Right renal cortex interstitium (tissue), 3 donors: ENCODE measurements around the gene PRSS3. TPM values are rescaled to one million over a fixed set of nuclear protein-coding genes. Genes with fewer than 3 reads are reported as not detected.
"Not testable (repeated sequence)": the region's sequence is repeated elsewhere in the genome, so short reads cannot be mapped to it uniquely, and the experiment has no call there.

Experiments used
- DNase-seq, 3 donors: peaks; one replicate each; pipeline ENCODE4 v3.0.0-alpha.2; 2013; ENCODE audit warnings: low read depth in 3 of 3, low spot score in 2 of 3
- polyA plus RNA-seq, 3 donors: library from polyadenylated mRNA; unstranded; fragments of 120-200 nt; gene quantifications; one replicate each; pipeline ENCODE4 v1.2.1, GENCODE V29; 2013; ENCODE audit not compliant: insufficient read length in 3 of 3

PRSS3 gene
- 1 to 10 TPM; 1.1 to 2.6 (median 1.5) TPM for polyA plus RNA-seq

- DNase-seq: no peak
Observed at GRCh38 chr9:33795281-33795680, at the start of gene PRSS3. TSS of gene PRSS3 (plus strand) at chr9:33795561. CDS start at chr9:33795574, 13 bp downstream.

GRCh38 chr9:33748633-33749304, 46.6 kb upstream of the PRSS3 start:
- DNase-seq: no peak

GRCh38 chr9:33749305-33749654, 46.1 kb upstream of the PRSS3 start:
- not testable (repeated sequence) for DNase-seq

- no peak for DNase-seq
Observed at GRCh38 chr9:33750307-33750838, 45.0 kb upstream of the PRSS3 start.

- peak in 1 of 3 donors; percentile 24 for DNase-seq
Observed at GRCh38 chr9:33750839-33751339, 44.5 kb upstream of the PRSS3 start.

- DNase-seq: no peak
Observed at GRCh38 chr9:33751536-33752129, 43.7 kb upstream of the PRSS3 start.

GRCh38 chr9:33752130-33752637, 43.2 kb upstream of the PRSS3 start:
- DNase-seq: no peak

GRCh38 chr9:33752789-33753188, 42.6 kb upstream of the PRSS3 start:
- DNase-seq: not testable (repeated sequence)

- not testable (repeated sequence) for DNase-seq
Observed at GRCh38 chr9:33759648-33760047, 35.7 kb upstream of the PRSS3 start.

- no peak for DNase-seq
Observed at GRCh38 chr9:33762343-33762742, 33.0 kb upstream of the PRSS3 start.

GRCh38 chr9:33763709-33764108, 31.7 kb upstream of the PRSS3 start:
- DNase-seq: not testable (repeated sequence)

- DNase-seq: no peak
Observed at GRCh38 chr9:33765411-33765810, 29.9 kb upstream of the PRSS3 start.

- DNase-seq: not testable (repeated sequence)
Observed at GRCh38 chr9:33770156-33770880, 25.0 kb upstream of the PRSS3 start.

- not testable (repeated sequence) for DNase-seq
Observed at GRCh38 chr9:33773135-33773534, 22.2 kb upstream of the PRSS3 start.

GRCh38 chr9:33774074-33774659, 21.2 kb upstream of the PRSS3 start:
- DNase-seq: not testable (repeated sequence)

GRCh38 chr9:33776578-33776977, 18.8 kb upstream of the PRSS3 start:
- no peak for DNase-seq

GRCh38 chr9:33778700-33779351, 16.5 kb upstream of the PRSS3 start:
- DNase-seq: peak; percentile 21 to 44 (median 29)

GRCh38 chr9:33780276-33780675, 15.1 kb upstream of the PRSS3 start:
- no peak for DNase-seq

GRCh38 chr9:33781736-33782135, 13.6 kb upstream of the PRSS3 start:
- DNase-seq: no peak
